GM21786 (cell line): ENCODE measurements around the gene LAMB3.

Source experiments
- ATAC-seq: cut with Tn5 transposase; IDR thresholded peaks from one replicate; pipeline ENCODE4 v1.9.1; 2021; ENCODE audit not compliant: unreplicated experiment

Gene LAMB3

GRCh38 chr1:209565759-209566678 lies 86.2 kb downstream of the LAMB3 start:
- peak; percentile 79 for ATAC-seq
